ENCODE data around the gene SLC38A9.

The SLC38A9 gene

GRCh38 chr5:55681301-55681700, 30.8 kb downstream of the SLC38A9 start:
- DNase-seq = no peak
- no peak overlapping the region for H3K27ac ChIP-seq
- H3K9me3 ChIP-seq (ENCODE audit: severe bottlenecking) = no peaks in the 10 kb centered on the region
- H3K36me3 ChIP-seq = no peaks in the 10 kb centered on the region
- no peak for TF ChIP-seq CTCF (IDR thresholded peaks at IDR 0.05; ENCODE audit: low read depth, low read length)
- no peak overlapping the region for H3K4me3 ChIP-seq (ENCODE audit: low read depth, low read length)
- H3K27me3 ChIP-seq (ENCODE audit: insufficient read depth, low read depth, severe bottlenecking) = no peaks in the 10 kb centered on the region

- no peak for TF ChIP-seq CTCF (IDR thresholded peaks at IDR 0.05; ENCODE audit: low read depth, low read length)
These were observed 31.8 kb downstream of the SLC38A9 start for GRCh38 chr5:55680353-55680752.

GRCh38 chr5:55679556-55679955, 32.6 kb downstream of the SLC38A9 start:
- no peak for DNase-seq
- Histone ChIP-seq H3K9me3 (ENCODE audit: severe bottlenecking) (no peaks in the 10 kb centered on the region), H3K4me3 (ENCODE audit: low read depth, low read length) (no peak overlapping the region), H3K36me3 (no peaks in the 10 kb centered on the region), H3K27ac (no peak overlapping the region), H3K27me3 (ENCODE audit: insufficient read depth, low read depth, severe bottlenecking) (no peaks in the 10 kb centered on the region)
- TF ChIP-seq CTCF (IDR thresholded peaks at IDR 0.05; ENCODE audit: low read depth, low read length) = no peak

More at GRCh38 chr5:55680353-55680752, 31.8 kb downstream of the SLC38A9 start:
- DNase-seq = peak; percentile 21
- Histone ChIP-seq H3K36me3 (no peaks in the 10 kb centered on the region), H3K27ac (no peak overlapping the region; the same call in 1 of the 2 replicates), H3K9me3 (ENCODE audit: severe bottlenecking) (no peaks in the 10 kb centered on the region), H3K27me3 (ENCODE audit: insufficient read depth, low read depth, severe bottlenecking) (no peaks in the 10 kb centered on the region), H3K4me3 (ENCODE audit: low read depth, low read length) (no peak overlapping the region)

- Histone ChIP-seq H3K27ac (no peak overlapping the region), H3K27me3 (ENCODE audit: insufficient read depth, low read depth, severe bottlenecking) (no peaks in the 10 kb centered on the region), H3K36me3 (no peaks in the 10 kb centered on the region), H3K4me3 (ENCODE audit: low read depth, low read length) (no peak overlapping the region), H3K9me3 (ENCODE audit: severe bottlenecking) (no peaks in the 10 kb centered on the region)
- TF ChIP-seq CTCF (IDR thresholded peaks at IDR 0.05; ENCODE audit: low read depth, low read length) = no peak
- DNase-seq = no peak
These were observed 37.0 kb downstream of the SLC38A9 start for GRCh38 chr5:55675119-55675518.

GRCh38 chr5:55674340-55674739, 37.8 kb downstream of the SLC38A9 start:
- no peak overlapping the region for H3K27ac ChIP-seq
- no peak for DNase-seq
- no peak overlapping the region for H3K4me3 ChIP-seq (ENCODE audit: low read depth, low read length)
- H3K27me3 ChIP-seq (ENCODE audit: insufficient read depth, low read depth, severe bottlenecking) = no peaks in the 10 kb centered on the region
- no peaks in the 10 kb centered on the region for H3K36me3 ChIP-seq
- no peak for TF ChIP-seq CTCF (IDR thresholded peaks at IDR 0.05; ENCODE audit: low read depth, low read length)
- no peaks in the 10 kb centered on the region for H3K9me3 ChIP-seq (ENCODE audit: severe bottlenecking)

- Histone ChIP-seq H3K27me3 (ENCODE audit: insufficient read depth, low read depth, severe bottlenecking) (no peaks in the 10 kb centered on the region), H3K4me3 (ENCODE audit: low read depth, low read length) (no peak overlapping the region), H3K27ac (no peak overlapping the region), H3K9me3 (ENCODE audit: severe bottlenecking) (no peaks in the 10 kb centered on the region), H3K36me3 (no peaks in the 10 kb centered on the region; the same call in 1 of the 2 replicates)
- TF ChIP-seq CTCF (IDR thresholded peaks at IDR 0.05; ENCODE audit: low read depth, low read length) = no peak
- no peak for DNase-seq
These were observed 39.6 kb downstream of the SLC38A9 start for GRCh38 chr5:55672477-55672911.
